H1 (cell line): ENCODE data around the gene GPER1. TPM values are rescaled to one million over a fixed set of nuclear protein-coding genes. Genes with fewer than 3 reads are reported as not detected.

Experiments used
- TCF12 ChIP-seq: IDR thresholded peaks from 2 replicates; pipeline ENCODE4 v1.6.1; 2011; ENCODE audit warnings: low read depth, mild to moderate bottlenecking, low read length
- polyA plus RNA-seq, 7 experiments: library from polyadenylated mRNA; depleted of rRNA in 3 of 7; stranded (reverse) in 5 of 7; unstranded in 2 of 7; fragments of >200 nt in 5 of 7; fragments of 200-250 nt in 2 of 7; gene quantifications; 1 replicate in 5 of 7; 2 replicates in 1 of 7; 4 replicates in 1 of 7; pipeline versions ENCODE4 v1.2.1 to v1.2.3, GENCODE V29; 2011 to 2013; ENCODE audit warnings: missing spikeins in 2 of 7, mixed read lengths in 2 of 7
- total RNA-seq: library from RNA; stranded (reverse); fragmentation: NEBNext Ultra II Directional; extraction: Animal tissue kit (Norgen Biotek cat#: 25700); gene quantifications from 2 replicates; pipeline ENCODE4 v1.2.1, GENCODE V29; 2021

The GPER1 gene
- total and polyA plus RNA-seq, 2 of the 8 experiments (the other 6 are each of a cell fraction or from before 2014, with no cell fraction given), result 0.24 to 0.47 TPM

DNA sequence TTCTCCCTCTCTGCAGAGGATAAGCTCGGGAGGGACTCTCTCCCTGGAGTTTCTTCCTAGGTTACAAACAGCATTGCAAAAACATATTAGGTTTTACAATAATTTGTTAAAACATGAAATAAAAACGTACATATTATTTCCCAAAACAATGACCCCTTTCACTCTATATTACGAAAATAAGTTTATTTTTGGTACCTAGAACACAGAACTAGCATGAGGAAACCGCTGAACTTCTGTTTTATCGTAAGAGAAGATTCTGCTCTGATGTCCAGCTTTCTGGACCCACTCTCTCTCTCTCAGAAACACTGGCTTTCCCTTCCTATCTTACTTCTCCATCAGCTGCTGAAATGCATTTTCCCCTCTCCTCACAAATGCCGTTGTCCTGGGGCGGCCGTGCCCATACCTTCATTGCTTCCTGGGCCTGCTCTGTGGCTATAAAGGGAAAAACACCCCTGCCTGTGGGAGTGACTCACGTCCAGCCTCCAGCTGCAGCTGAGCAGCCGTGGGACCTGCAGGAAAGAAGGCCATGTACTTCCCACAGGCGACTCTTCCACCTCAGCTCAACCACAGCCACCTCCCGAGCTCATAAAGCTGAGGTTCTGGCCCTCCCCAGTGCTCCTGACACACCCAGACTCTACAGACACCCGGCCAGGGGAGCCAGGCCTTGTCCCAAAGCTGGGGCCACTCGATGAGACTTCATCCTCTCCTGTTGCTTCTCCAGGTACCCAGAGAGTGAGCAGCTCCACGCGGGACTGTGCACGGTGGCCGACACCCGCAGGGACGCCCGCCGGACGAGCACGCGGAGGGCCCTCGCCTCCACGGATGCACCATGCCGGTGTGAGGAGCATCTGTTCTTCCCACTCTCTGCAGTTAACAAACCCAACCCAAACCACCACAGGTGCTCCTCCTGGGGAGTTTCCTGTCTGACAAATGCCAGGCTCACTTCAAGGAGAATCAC, 3.1 kb downstream of the GPER1 start (continued):
- TF ChIP-seq TCF12, result no peak
